OCI-LY1 (cell line): ENCODE data around the gene PCGF3.

Source experiments
- CTCF ChIP-seq: fragments of 200-600 bp; sonication (generic), shearing (Covaris generic); IDR thresholded peaks from 2 replicates; pipeline ENCODE4 v1.5.1; 2017; ENCODE audit warnings: mild to moderate bottlenecking, antibody characterized with exemption, low read length, moderate library complexity, mixed read lengths
- EZH2 ChIP-seq: fragments of 200-600 bp; sonication (generic), shearing (Covaris generic); IDR thresholded peaks from 2 replicates; pipeline ENCODE4 v1.8.0; 2017; ENCODE audit warnings: borderline replicate concordance, mixed run types, mild to moderate bottlenecking, antibody characterized with exemption, low read length, moderate library complexity, mixed read lengths

- no peak for TF ChIP-seq CTCF
- no peak for TF ChIP-seq EZH2
These were observed 79.9 kb downstream of the PCGF3 start for GRCh38 chr4:785332-786073.
